NCI-H446 (cell line): Measurements from ENCODE around the gene PRR19.
A peak's percentile ranks its signal among the peaks of the same experiment; 100 is the strongest.

Experiments
- DNase-seq, 2 experiments: peaks; one replicate each; lab custom pipeline; 2025; lab: John Stamatoyannopoulos, UW

The PRR19 gene

GRCh38 chr19:42284066-42284501 lies 17.8 kb upstream of the PRR19 start:
- peak; percentile 56 to 89 for DNase-seq

- DNase-seq = no peak
These were observed 17.2 kb upstream of the PRR19 start for GRCh38 chr19:42284591-42285341.

GRCh38 chr19:42285541-42285941 lies 16.4 kb upstream of the PRR19 start:
- no peak for DNase-seq

- no peak for DNase-seq
These were observed 16.0 kb upstream of the PRR19 start for GRCh38 chr19:42285988-42286348.

- DNase-seq = peak in 1 of 2 experiments; percentile 32
These were observed 15.4 kb upstream of the PRR19 start for GRCh38 chr19:42286349-42287016.

GRCh38 chr19:42287017-42287826 lies 14.7 kb upstream of the PRR19 start:
- DNase-seq = no peak

- no peak for DNase-seq
These were observed 14.2 kb upstream of the PRR19 start for GRCh38 chr19:42287827-42288107.

- no peak for DNase-seq
These were observed 13.5 kb upstream of the PRR19 start for GRCh38 chr19:42288387-42288786.

GRCh38 chr19:42288881-42289555 lies 12.9 kb upstream of the PRR19 start:
- DNase-seq = no peak

GRCh38 chr19:42289556-42290041 lies 12.3 kb upstream of the PRR19 start:
- no peak for DNase-seq

- no peak for DNase-seq
These were observed 11.8 kb upstream of the PRR19 start for GRCh38 chr19:42290136-42290522.

GRCh38 chr19:42290523-42291434 lies 11.2 kb upstream of the PRR19 start:
- DNase-seq = no peak

- no peak for DNase-seq
These were observed 10.5 kb upstream of the PRR19 start for GRCh38 chr19:42291435-42291810.

GRCh38 chr19:42292042-42292960 lies 9.6 kb upstream of the PRR19 start:
- no peak for DNase-seq

- DNase-seq = no peak
These were observed 9.0 kb upstream of the PRR19 start for GRCh38 chr19:42292963-42293362.

- no peak for DNase-seq
These were observed 8.4 kb upstream of the PRR19 start for GRCh38 chr19:42293540-42293939.

- DNase-seq = no peak
These were observed 8.0 kb upstream of the PRR19 start for GRCh38 chr19:42293948-42294347.

- DNase-seq = no peak
These were observed 7.3 kb upstream of the PRR19 start for GRCh38 chr19:42294471-42295137.

- DNase-seq = no peak
These were observed 6.6 kb upstream of the PRR19 start for GRCh38 chr19:42295342-42295741.
